K562 (cell line): ENCODE measurements around the gene PCDHB2.

ENCODE experiments used
- EP300 ChIP-seq: IDR thresholded peaks from 2 replicates; pipeline ENCODE4 v1.6.1; 2012; ENCODE audit warnings: low read length, improper control_type of control experiment
- KAT8 ChIP-seq: fragments of 450-650 bp; IDR thresholded peaks from 2 replicates; pipeline ENCODE4 v1.6.1; 2016; ENCODE audit warnings: low read depth, mild to moderate bottlenecking

GRCh38 chr5:141082228-141082627 is 12.2 kb upstream of the PCDHB2 start:
- TF ChIP-seq EP300 (no peak), KAT8 (no peak)
